OCI-LY3 (cell line): ENCODE measurements around the gene MTUS2.

Experiments
- H2AFZ ChIP-seq: fragments of 200-600, 300-600 bp; shearing (Covaris generic); 2 replicates; pipeline ENCODE4 v1.6.0; 2014; ENCODE audit warnings: antibody characterized with exemption, low read depth, low read length
- H3K27ac ChIP-seq: fragments of 200-600, 300-600 bp; sonication (generic); 2 replicates; pipeline ENCODE4 v1.5.1; 2014; ENCODE audit warnings: mild to moderate bottlenecking, low read length, moderate library complexity, mixed read lengths
- H3K27me3 ChIP-seq: fragments of 200-600, 300-600 bp; sonication (generic); 2 replicates; pipeline ENCODE4 v1.6.1; 2014; ENCODE audit warnings: low read depth, low read length, mixed read lengths
- H3K36me3 ChIP-seq: fragments of 200-600, 300-600 bp; sonication (generic); replicated peaks from 2 replicates; pipeline ENCODE3; 2014; ENCODE audit warnings: low read depth, low read length, mixed read lengths
- H3K4me1 ChIP-seq: fragments of 300-600, 200-600 bp; sonication (generic); 2 replicates; pipeline ENCODE4 v1.6.1; 2014; ENCODE audit warnings: low read length, mixed read lengths
- H3K4me2 ChIP-seq: fragments of 200-600, 300-600 bp; sonication (generic); 2 replicates; pipeline ENCODE4 v1.6.1; 2014; ENCODE audit warnings: low read length, mixed read lengths
- H3K4me3 ChIP-seq: fragments of 300-600, 200-600 bp; sonication (generic); 2 replicates; pipeline ENCODE4 v1.5.1; 2014; ENCODE audit warnings: antibody characterized with exemption, mild to moderate bottlenecking, low read length, moderate library complexity
- H3K79me2 ChIP-seq: fragments of 300-600, 200-600 bp; shearing (Covaris generic); 2 replicates; pipeline ENCODE4 v1.6.1; 2014; ENCODE audit warnings: mild to moderate bottlenecking, low read length, mixed read lengths
- H3K9ac ChIP-seq: fragments of 300-600, 200-600 bp; shearing (Covaris generic); 2 replicates; pipeline ENCODE4 v1.6.0; 2014; ENCODE audit warnings: mild to moderate bottlenecking, low read length, moderate library complexity
- H3K9me3 ChIP-seq: fragments of 200-600, 300-600 bp; shearing (Covaris generic); 2 replicates; pipeline ENCODE4 v1.6.1; 2014; ENCODE audit warnings: low read length, mixed read lengths; ENCODE audit not compliant: insufficient read depth
- H4K20me1 ChIP-seq: fragments of 200-600, 300-600 bp; sonication (generic); 2 replicates; pipeline ENCODE4 v1.6.1; 2016; ENCODE audit warnings: low read length, mixed read lengths; ENCODE audit not compliant: insufficient read depth
- CTCF ChIP-seq: fragments of 200-600, 300-600 bp; sonication (generic); IDR thresholded peaks from 2 replicates; pipeline ENCODE4 v1.5.1; 2014; ENCODE audit warnings: antibody characterized with exemption, low read length, low read depth
- EZH2phosphoT487 ChIP-seq: fragments of 200-600 bp; shearing (Covaris generic); IDR thresholded peaks from 2 replicates; pipeline ENCODE4 v1.6.1; 2018; ENCODE audit warnings: antibody characterized with exemption, mixed run types, low read depth

The MTUS2 gene

DNA sequence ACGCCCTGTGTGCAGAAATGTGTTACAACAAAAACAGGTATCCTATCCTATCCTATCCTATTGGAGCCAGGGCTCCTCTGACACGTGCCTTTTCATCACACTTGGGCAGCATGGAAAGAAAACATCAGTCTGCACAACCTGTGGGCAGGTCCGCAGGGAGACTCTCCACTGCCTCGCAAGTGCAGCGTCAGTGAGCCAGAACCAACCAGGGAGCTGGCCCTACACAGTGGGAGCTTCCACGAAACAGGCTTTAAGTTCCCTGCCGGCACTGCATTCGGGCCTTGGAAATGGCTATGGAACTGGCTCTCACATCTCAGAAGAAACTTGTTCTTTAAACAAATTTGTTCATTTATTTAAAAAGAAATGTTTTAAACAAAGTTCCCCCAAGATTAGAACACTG lies 725.8 kb downstream of the MTUS2 start:
- Histone ChIP-seq H3K9me3 (no peaks in the 10 kb centered on the region), H3K4me3 (no peak overlapping the region), H3K36me3 (peaks cover 42% of the 10 kb centered on the region), H4K20me1 (peaks cover 67% of the 10 kb centered on the region), H3K4me2 (no peak overlapping the region), H3K4me1 (peaks cover 30% of the 10 kb centered on the region), H3K79me2 (peaks cover 98% of the 10 kb centered on the region), H3K27ac (no peak overlapping the region), H3K9ac (no peak overlapping the region), H2AFZ (no peak overlapping the region), H3K27me3 (no peaks in the 10 kb centered on the region)
- no peak for TF ChIP-seq EZH2phosphoT487
- no peak for TF ChIP-seq CTCF

- Histone ChIP-seq H3K4me1 (peaks cover 23% of the 10 kb centered on the region), H3K4me3 (no peak overlapping the region), H3K79me2 (peaks cover 94% of the 10 kb centered on the region), H3K27me3 (no peaks in the 10 kb centered on the region), H3K36me3 (peaks cover 44% of the 10 kb centered on the region), H3K27ac (no peak overlapping the region), H3K9me3 (no peaks in the 10 kb centered on the region), H3K9ac (no peak overlapping the region), H4K20me1 (peaks cover 64% of the 10 kb centered on the region), H2AFZ (no peak overlapping the region), H3K4me2 (no peak overlapping the region)
- no peak for TF ChIP-seq EZH2phosphoT487
- TF ChIP-seq CTCF, result no peak
These were observed 726.5 kb downstream of the MTUS2 start for GRCh38 chr13:29546662-29547061.

DNA sequence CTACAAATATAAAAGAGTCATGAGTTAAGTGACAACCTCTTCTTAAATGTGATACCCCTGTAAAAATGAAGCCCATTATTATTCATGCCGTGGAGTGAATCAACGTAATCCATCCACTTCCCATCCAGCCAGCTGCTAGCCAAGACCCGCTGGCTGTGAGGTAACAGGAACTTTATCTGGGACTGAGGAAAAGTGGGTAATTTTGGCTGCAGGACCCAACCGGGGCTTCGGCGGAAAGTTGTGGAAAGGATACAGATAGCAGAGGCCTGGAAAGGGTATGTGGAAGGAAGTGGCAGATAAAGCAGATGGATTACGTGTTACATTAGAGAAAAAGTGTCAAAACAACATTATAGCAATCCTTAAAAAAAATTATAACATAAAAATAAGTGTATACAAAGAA lies 727.0 kb downstream of the MTUS2 start:
- H3K36me3 ChIP-seq, result peaks cover 46% of the 10 kb centered on the region
- peaks cover 22% of the 10 kb centered on the region for H3K4me1 ChIP-seq
- H3K79me2 ChIP-seq, result peaks cover 93% of the 10 kb centered on the region
- H3K27ac ChIP-seq, result no peak overlapping the region
- H4K20me1 ChIP-seq, result peaks cover 67% of the 10 kb centered on the region
- no peak for TF ChIP-seq CTCF
- no peak for TF ChIP-seq EZH2phosphoT487
- H3K4me3 ChIP-seq, result no peak overlapping the region
- no peaks in the 10 kb centered on the region for H3K27me3 ChIP-seq
- H3K4me2 ChIP-seq, result no peak overlapping the region
- H2AFZ ChIP-seq, result no peak overlapping the region
- no peaks in the 10 kb centered on the region for H3K9me3 ChIP-seq
- no peak overlapping the region for H3K9ac ChIP-seq

- TF ChIP-seq EZH2phosphoT487 (no peak), CTCF (no peak)
- H3K9me3 ChIP-seq, result no peaks in the 10 kb centered on the region
- no peak overlapping the region for H2AFZ ChIP-seq
- H3K27me3 ChIP-seq, result no peaks in the 10 kb centered on the region
- H3K36me3 ChIP-seq, result peaks cover 53% of the 10 kb centered on the region
- H3K4me3 ChIP-seq, result no peak overlapping the region
- H3K4me1 ChIP-seq, result peaks cover 9% of the 10 kb centered on the region
- H4K20me1 ChIP-seq, result peaks cover 58% of the 10 kb centered on the region
- peaks cover 88% of the 10 kb centered on the region for H3K79me2 ChIP-seq
- H3K9ac ChIP-seq, result no peak overlapping the region
- no peak overlapping the region for H3K27ac ChIP-seq
- H3K4me2 ChIP-seq, result no peak overlapping the region
These were observed 728.6 kb downstream of the MTUS2 start for GRCh38 chr13:29548722-29549121.
